Stimulated activated CD8-positive, alpha-beta memory T cell treated with anti-CD3 and anti-CD28 coated beads, Interleukin-4, amount 100 ng/mL, for 24 hours (primary cell): Measurements from ENCODE around the gene PPP2R5A.
A peak's percentile ranks its signal among the peaks of the same experiment; 100 is the strongest.

Source experiments
- DNase-seq: peaks from one replicate; pipeline ENCODE4 v3.0.0-alpha.2; 2020; ENCODE audit warnings: low read depth

PPP2R5A gene

DNA sequence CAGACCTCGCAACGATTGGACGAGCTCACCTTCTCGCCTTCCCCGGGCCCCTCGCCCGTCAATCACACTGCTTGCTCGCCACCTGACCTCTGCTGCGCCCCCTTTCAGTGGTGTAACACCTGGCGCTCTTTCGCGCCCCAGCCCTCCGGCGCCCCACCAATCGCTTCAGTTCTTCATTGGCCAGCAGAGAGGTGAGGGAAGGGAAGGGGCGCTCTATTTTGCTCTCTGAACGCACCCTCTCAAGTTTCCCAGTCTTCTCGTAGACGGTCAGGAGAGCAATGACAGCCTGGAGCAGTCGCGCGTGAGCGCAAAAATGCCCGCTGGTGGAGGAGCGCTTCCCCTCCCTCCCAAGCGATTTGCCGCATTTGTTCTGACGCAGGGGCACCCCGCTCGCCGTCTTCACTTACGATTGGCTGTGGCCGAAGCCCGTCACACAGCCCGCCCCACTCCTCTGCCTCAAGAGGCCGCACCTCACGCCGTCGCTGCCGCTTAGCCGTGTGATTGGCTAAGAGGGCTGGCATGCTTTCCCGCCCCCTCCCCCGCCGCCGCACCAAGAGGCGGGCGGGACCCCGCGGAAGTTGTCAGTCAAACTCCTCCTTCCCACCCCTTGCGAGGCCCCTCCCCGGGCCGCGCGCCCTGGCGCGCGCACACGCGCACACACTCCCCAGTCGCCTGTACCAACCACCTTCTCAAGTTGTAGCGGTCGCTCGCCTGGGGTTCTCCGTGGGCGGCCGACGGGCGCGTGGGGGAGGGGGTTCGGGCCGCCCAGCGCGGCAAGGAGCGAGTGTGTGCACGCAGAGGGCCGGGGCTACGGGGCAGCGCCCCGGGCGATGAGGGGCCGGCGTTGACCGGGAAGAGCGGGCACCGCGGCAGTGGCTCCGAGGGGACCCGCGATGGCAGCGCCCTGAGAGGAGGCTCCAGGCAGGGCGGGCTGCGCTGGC is at the start of gene PPP2R5A:
Gene PPP2R5A, plus strand, starts transcription at position 667 of the 941 bp plus-strand sequence. CDS start 701 bp downstream, outside the sequence.
- peak; percentile 96 for DNase-seq

DNA sequence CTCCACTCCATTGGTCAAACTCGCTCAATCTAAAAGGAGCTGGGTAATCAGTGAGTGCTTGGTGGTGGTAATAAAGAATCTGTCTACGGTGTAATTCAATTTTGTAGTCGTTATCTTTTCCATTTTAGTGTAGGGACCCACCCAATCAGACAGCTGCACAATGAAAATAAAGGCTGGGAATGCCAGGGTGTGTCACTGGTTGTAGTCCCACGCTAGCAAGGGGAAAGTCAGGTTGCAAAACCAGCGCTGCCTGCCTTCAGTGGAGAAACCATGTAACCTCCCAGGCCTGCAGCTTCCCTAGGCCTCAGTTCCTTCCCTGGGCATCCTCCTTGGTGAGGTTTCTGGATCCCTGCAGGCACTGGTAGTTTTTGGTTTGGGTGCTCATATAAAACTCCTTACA is 49.4 kb upstream of the PPP2R5A start:
- no peak for DNase-seq

DNA sequence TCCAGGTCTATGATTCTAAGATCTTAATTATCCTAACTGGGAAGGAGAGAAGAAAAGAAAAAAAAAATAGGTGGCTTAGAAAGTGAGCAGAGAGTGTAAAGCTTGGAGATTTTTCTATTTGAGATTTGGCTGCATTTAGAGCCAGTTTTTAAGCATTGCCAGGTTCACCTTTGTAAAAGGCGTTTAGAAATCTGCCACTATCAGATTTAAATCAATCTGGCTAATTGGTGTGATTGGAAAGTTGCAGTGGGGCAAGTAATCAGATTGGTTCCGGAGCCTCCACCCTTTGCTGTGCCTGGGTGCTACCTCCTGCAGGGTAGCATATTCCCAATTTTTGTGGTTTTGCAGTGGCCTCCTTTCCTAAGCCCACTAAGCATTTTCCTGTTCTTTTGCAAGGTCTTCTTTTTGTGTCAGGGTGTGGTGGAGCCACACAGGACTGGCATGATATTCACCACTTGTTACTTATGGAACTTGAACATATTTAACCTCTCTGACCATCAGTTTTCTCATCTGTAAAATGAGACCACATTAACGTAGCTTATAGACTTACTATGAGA is 48.5 kb upstream of the PPP2R5A start:
- DNase-seq, result no peak

DNA sequence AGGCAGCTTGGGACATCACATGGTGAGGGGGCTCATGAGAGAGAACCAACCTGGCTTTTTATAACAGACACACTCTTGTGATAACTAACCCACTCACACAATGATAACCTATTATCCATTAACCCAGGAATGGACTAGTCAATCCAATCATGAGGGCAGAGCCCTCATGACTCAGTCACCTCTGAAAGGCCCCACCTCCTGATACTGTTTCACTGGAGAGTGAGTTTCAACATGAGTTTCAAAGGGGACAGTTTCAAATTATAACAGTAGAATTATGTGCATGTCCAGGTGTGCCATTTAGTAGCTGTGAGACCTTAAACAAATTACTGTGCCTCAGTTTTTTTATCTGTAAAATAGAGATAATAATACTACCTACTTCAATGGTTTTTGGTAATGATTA is 47.6 kb upstream of the PPP2R5A start:
- DNase-seq, result no peak

DNA sequence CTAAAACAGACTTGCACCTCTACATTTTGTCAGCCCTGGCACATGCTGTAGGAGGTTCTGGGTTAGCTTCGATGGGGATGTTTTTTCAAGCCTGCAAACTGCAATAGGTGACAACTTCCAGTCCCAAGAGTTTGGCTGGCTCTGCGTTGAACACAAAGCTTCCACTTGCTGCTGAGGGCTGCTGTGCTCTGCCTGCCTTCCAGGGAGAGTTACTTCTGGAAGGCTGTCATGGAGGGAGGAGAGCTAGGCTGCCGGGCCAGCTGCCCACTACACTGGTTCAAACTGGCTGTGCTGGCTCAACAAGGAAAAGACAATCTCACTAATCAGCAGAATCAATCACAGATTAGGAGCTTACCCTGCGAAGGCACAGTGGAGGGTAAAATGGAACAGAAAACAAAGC is 46.7 kb upstream of the PPP2R5A start:
- no peak for DNase-seq

DNA sequence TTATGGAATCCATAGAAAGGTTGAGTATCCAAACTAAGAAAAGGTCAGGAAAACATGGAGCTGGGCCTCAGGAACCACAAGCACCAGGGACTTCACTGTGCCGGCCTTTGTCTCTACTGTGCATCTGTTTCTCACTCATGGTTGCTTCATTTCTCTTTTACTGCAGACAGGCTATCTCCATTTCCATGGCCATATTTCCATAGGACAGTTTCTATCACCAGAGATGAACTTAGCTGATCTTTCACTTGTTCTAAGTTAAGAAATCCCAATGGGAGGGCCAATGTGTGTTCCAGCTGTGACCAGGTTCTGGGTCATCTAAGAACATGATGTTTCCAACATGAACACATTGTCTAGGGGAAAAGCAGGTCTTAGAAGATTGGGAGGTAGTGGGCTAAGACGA is 43.7 kb upstream of the PPP2R5A start:
- DNase-seq, result no peak

DNA sequence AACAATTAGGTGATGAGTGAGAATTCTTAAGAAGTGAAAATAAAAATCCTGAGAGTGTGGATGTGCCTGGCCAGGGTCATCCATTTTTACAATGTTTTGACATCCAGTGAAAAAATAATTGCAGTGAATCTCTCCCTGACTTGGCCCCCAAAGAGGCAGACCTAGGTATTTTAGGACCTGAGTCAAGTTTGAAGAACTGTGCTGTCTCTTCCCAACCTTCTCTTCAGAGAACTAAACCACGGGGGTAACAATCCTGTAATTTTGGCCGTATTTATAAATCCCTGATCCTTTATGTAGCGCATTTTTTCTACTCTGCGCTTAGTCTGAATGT is 43.3 kb upstream of the PPP2R5A start:
- DNase-seq, result no peak

DNA sequence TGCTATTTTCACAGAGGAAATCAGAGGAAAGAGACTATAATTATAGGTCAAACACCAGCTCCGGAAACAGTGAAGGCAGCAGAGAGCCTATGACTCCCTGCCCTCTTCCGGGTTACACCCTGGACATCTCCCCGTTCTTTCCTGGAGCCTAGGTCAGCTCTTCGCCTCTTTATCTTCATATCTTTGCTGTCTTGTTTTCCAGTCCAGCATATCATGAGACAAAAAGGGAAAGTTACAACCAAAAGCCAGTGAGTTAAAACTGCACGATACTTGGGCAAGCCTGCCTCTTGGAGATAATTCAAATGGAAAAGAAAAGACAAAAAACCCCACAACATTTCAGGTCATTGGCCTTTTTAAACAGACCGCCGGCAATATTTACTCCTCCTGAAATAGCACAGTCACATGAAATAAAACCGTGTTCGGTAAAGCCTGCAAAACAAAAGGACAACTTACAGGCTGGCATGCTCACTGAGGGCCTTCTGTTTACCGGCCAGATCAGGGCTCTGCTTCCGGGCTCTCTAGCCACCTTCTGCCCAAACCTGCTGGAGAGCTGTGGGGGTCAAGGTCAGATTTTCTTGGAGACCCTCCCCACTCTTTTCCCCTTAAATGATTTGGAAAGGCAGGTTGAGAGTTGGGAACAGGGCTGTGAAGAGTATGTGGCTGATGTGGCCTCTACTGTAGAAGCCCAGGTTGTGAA is 42.8 kb upstream of the PPP2R5A start:
- DNase-seq, result no peak

DNA sequence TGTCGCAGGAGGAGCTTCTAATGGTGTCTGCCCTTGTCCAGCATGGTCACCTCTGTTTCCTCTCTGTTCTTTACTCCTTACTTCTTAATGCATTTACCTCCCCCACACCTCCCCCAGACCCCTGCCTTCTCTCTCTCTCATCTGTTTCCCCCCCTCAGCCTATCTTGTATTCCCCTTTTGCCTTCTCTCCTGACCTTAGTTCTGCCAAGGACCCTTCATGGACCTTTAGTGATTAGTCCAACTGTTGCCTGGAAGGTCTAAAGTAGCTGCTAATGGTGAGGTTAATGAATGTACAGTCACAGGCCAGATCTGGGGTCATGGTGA is 42.3 kb upstream of the PPP2R5A start:
- no peak for DNase-seq

DNA sequence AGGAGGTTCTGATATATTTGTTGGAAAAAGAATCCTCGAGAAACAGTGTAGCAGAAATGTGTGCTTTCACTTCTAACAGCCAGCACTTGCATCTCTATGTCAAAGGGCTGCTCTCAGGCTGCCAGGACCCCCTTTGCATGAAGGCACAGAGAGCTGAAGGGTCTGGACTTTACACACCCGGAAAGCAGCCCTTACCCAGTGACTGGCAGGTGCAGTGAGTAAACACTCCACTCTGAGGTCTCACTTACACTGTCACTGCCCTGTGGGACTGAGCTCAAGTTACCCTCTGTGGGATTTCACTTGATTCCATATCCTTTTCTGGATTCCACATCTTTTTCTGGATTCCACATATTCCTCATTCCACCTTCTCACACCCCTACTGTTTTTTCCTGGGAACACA is 40.8 kb upstream of the PPP2R5A start:
- no peak for DNase-seq

DNA sequence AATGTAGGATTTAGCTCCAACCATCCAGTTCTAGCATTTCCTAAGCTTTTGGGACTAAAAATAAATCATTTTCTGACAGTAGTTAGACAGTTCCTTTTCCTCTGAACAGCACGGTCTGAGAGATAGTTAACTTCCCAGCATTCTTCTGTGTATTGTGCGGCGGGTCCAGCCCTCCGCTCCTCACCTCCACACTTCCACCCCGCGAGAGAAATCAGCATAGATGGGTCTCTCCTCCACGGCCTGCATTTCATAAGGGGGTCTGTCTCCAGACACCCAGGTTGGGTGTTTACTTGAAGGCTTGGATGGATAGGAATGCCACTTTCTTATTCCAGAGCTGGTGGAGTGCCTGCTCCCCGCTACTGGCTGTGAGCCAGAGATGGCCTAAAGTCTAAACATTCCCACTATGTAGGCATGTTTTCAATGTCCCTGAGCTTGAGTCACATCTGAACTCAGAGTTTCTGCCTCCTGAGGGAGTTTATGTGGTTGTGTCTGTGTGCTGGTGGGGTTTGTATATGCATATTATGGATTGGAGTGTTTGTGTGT is 38.0 kb upstream of the PPP2R5A start:
- DNase-seq, result no peak

DNA sequence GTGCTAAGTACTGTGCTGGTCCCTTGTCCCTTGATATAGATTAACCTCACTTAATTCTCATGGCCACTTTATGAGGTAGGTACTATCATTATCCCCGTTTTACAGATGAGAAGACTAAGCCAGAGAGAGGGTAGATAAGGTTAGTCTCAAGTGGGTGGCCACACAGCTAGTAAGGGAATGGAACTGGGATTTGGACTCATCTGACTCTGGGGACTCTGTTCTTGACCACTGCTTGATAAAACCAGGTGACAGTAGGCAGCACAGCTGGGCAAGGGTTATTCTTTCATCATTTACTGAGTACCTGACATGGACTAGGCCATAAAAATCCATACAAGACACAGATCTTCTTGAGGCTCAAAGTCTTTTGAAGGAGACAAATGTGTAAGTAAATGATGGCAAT is 37.2 kb upstream of the PPP2R5A start:
- no peak for DNase-seq

DNA sequence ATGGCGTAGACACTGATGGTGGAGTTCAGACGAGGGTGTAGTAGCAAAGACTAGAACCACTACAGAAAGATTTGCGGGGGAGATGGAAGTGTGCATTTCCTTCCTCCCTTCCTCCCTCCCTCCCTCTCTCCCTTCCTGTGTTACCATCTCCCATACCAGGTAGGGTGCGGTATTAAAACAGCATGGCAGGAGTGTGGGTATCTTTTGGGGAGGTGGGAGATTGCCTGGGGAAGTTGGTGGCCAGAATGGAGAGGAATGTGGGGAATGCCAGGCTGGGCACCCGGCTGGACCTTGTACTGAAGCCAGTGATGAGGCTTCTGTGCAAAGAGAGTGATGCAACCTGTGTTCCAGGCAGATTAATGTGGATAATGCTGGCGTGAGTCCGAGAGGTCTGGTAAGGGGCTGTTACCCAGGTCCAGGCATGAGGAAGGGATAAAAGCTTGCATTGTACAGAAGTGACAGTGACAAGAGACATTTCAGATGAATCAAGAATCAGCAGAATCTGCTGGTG is 30.3 kb upstream of the PPP2R5A start:
- no peak for DNase-seq

DNA sequence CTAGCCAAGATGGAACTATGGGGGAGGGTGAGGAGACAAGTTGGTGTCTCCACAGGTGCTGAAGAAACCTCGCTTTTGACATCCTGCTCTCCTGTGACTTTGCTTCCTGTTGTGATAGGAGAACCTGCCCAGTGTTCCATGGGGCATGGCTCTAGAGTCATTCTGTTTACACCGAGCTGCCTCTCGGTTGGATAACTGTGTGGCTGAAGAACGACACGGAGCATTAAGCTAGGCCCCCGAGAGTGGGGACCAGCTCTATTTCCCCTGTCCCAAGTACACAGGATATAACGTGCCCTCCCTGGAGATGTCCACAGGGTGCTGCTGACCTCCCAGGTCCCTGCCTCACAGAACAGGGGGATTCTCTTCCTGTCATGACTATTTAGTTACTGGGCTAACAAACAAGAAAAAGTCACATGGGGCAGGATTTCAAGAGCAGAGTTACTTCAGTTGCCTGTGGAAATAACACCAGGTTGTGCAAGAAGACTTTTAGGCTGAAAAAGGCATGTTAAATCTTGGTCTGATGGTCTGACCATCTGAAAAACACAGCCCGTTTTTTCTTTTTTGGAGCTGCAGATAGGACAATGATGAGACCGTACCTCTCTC is 29.4 kb upstream of the PPP2R5A start:
- DNase-seq, result no peak

DNA sequence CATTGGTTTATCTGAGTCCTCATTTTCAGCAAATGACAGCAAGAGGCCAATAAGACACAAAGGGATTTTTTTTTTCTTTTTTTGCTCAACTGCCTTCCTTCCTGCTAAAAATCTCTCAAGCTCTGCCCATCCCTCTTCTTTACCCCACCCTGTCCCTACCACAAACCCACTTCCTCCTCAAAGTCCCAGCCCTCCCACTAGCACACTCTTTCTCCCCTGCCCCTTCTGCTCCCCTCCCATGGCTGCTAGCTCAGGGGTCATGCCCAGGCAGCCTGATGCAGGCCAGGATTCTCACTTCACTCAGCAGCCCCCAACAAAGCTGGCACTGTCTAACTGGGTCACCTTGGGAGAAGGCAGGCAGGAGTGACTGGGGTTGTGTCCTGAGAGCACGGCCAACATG is 28.8 kb upstream of the PPP2R5A start:
- DNase-seq, result no peak

DNA sequence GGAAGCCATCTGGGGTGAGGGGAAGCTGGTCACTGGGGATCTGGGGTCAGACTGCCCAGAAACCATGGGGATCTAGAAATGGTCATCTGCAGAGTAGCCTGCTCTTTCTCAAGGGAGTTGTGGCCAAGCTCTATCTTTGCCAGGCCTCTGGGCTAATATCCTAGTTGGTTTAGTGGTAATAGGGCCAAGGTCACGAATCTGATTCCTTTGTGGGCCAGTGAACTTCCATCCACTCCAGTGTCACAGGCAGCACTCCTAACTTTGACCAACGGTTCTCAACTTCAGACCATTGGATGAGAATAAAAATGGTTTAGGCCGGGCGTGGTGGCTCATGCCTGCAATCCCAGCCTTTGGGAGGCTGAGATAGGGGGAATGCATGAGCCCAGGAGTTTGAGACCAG is 28.1 kb upstream of the PPP2R5A start:
- no peak for DNase-seq

DNA sequence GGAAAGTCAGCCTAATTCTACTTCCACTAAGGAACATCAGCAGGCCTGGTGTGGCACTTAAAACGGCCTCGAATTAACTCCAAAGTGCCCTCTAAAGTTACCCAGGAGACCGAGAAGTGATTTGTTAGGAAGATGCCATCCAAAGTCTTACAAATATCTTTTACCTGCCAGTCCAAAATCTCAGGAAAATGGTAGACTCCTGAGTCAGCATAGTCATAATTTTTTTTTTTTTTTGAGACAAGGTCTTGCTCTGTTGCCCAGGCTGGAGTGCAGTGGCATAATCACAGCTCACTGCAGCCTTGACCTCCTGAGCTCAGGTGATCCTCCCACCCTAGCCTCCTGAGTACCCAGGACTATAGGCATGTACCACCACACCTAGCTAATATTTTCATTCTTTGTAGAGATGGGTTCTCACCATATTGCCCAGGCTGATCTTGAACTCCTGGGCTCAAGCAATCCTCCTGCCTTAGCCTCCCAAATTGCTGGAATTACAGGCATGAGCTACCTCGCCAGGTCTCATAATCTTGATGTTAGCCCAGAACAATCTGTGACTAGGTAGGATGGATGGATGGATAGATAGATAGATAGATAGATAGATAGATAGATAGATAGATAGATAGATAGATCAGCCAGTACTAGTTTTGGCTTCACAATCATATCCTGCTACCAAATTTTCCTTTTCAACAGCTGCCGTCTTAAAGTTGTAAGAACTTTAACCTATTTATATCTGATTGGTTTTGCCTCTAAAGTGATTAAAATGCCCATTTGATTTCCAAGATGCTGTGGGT is 25.3 kb upstream of the PPP2R5A start:
- DNase-seq, result no peak

DNA sequence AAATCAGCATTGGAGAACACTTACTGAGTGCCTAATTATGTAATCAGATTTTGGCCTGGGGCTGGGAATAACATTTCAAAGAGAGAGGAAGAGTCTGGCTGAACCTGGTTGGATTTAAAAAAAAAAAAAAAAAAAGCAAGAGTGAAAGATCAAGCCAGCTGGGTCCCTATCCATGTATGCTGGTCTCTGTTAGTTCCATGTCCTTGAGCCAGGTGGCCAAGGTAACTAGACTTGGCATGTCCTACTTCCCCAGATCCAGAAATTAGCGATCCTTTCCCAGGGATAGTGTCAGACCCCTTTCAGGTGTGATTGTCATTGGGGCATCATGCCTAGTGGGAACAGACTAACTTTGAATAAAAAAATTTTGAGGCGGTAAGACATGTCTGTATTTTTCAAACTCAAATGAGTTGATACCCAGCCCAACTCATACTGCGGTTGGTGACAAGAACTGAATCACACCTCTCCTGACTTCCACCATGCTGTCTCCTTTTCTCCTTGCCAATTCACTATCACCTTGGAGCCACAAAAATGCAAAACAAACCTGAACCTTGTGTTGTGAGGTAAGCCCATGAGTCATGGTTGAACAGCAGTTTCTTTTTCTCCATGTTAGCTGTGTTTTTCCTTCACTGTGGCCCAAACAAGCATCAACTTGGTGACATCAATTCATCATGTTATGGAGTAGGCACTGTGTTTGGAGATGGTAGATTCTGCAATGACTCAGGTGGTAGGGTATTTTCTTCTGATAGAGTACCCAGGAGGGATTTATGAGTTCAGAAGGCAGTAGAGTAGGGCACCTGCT is 24.5 kb upstream of the PPP2R5A start:
- no peak for DNase-seq

DNA sequence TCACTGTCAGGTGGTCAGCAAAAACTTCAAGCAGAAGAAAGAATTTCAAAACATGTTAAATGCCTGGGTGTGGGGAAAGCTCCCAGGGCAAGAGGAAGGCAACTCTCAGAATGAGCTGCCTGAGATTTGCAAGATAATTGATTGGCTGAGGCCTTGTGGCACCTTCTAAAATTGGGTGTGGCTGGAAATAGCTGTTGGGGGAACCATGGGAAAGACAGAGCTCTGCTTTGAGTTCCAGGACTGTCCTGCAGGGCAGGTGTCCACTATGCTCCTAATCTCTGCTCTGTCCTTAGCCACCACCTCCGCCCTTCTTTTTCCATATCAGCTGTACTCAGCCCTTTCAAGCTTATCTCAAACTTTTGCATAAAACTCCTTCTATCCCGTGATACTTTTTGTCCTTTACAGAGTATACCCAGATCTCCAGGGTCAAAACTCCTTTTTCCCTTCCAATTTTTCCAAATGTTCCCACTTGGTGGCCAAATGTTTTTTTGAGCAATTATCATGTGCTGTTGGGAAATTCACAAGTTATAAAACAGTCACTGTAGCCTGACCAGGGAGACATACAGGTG is 23.8 kb upstream of the PPP2R5A start:
- DNase-seq, result no peak

DNA sequence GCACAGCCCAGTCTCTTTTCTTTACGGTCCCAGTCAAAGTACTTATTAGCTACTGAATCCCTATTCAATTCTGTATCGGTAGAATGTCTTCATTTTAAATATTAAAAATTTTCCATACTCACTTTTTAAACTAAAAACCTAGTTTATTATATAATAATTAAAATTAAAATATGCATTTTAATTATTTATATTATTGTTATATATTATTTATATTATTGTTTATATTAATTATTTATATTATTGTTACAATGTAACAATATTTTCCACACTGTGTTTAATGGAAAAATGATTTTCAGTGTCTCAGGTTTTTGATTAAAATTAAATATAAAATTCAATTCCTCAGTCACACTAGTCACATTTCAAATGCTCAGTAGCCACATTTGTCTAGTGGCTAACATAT is 18.2 kb upstream of the PPP2R5A start:
- no peak for DNase-seq
